Keratinocyte (primary cell): ENCODE measurements around the gene TNFAIP8L3. TPM values are rescaled to one million over a fixed set of nuclear protein-coding genes. Genes with fewer than 3 reads are reported as not detected.

ENCODE experiments used
- DNase-seq: peaks from one replicate; pipeline ENCODE4 v3.0.0-alpha.2; 2011; ENCODE audit warnings: low read depth, missing footprints, low spot score
- FAIRE-seq: peaks from 2 replicates; lab custom pipeline; 2011; peaks lifted over from hg19 to GRCh38; lab: Jason Lieb, UNC
- H2AFZ ChIP-seq: 2 replicates; pipeline ENCODE4 v1.6.0; 2012; ENCODE audit warnings: low read length, control low read depth, inconsistent platforms; ENCODE audit not compliant: control insufficient read depth
- H3K27ac ChIP-seq: 2 replicates; pipeline ENCODE4 v1.5.1; 2011; ENCODE audit warnings: low read length; ENCODE audit not compliant: control insufficient read depth, insufficient read depth
- H3K27me3 ChIP-seq: 3 replicates; pipeline ENCODE4 v1.6.0; 2011; ENCODE audit warnings: low read length; ENCODE audit not compliant: control insufficient read depth, insufficient read depth; ENCODE audit errors: extremely low read depth
- H3K36me3 ChIP-seq, 2 experiments: 2 replicates in 1 of 2; 3 replicates in 1 of 2; pipeline ENCODE4 v1.5.1; 2011; ENCODE audit warnings: low read length in 2 of 2, mild to moderate bottlenecking in 1 of 2; ENCODE audit not compliant: control insufficient read depth in 2 of 2, insufficient read depth in 2 of 2; ENCODE audit errors: extremely low read depth in 1 of 2
- H3K4me1 ChIP-seq: 3 replicates; pipeline ENCODE4 v1.5.1; 2011; ENCODE audit warnings: low read length; ENCODE audit not compliant: control insufficient read depth, insufficient read depth; ENCODE audit errors: extremely low read depth
- H3K4me2 ChIP-seq: 3 replicates; pipeline ENCODE4 v1.6.0; 2011; ENCODE audit warnings: low read depth, low read length; ENCODE audit not compliant: control insufficient read depth, insufficient read depth; ENCODE audit errors: extremely low read depth
- H3K4me3 ChIP-seq, 3 experiments: fragments of 200-600 bp in 1 of 3; sonication (generic) in 1 of 3; 2 replicates in 2 of 3; 3 replicates in 1 of 3; pipeline ENCODE4 v1.5.1; 2011 to 2016; ENCODE audit warnings: low read length in 3 of 3, mild to moderate bottlenecking in 3 of 3, control low read depth in 2 of 3, inconsistent platforms in 1 of 3, low read depth in 1 of 3, mixed read lengths in 1 of 3, mixed run types in 1 of 3, moderate library complexity in 1 of 3; ENCODE audit not compliant: control insufficient read depth in 2 of 3, insufficient read depth in 2 of 3; ENCODE audit errors: extremely low read depth in 1 of 3
- H3K79me2 ChIP-seq: 2 replicates; pipeline ENCODE4 v1.6.0; 2012; ENCODE audit warnings: low read length; ENCODE audit not compliant: control insufficient read depth, insufficient read depth
- H3K9ac ChIP-seq: 3 replicates; pipeline ENCODE4 v1.6.0; 2011; ENCODE audit warnings: low read length; ENCODE audit not compliant: control insufficient read depth, insufficient read depth; ENCODE audit errors: extremely low read depth
- H3K9me1 ChIP-seq: 3 replicates; pipeline ENCODE4 v1.6.0; 2011; ENCODE audit warnings: low read length; ENCODE audit not compliant: control insufficient read depth, insufficient read depth; ENCODE audit errors: extremely low read depth
- H3K9me3 ChIP-seq: 2 replicates; pipeline ENCODE4 v1.5.1; 2012; ENCODE audit warnings: low read depth, low read length; ENCODE audit not compliant: control insufficient read depth
- H4K20me1 ChIP-seq: 3 replicates; pipeline ENCODE4 v1.6.0; 2011; ENCODE audit warnings: low read length; ENCODE audit not compliant: control insufficient read depth, insufficient read depth; ENCODE audit errors: extremely low read depth
- EZH2 ChIP-seq: IDR thresholded peaks from one replicate; pipeline ENCODE4 v1.6.1; 2012; ENCODE audit warnings: inconsistent platforms, mild to moderate bottlenecking, low read length, moderate library complexity
- dilution Hi-C: fragments of 300-500 bp; cut with MboI; formaldehyde crosslinking; loops from one replicate; pipeline ENCODE4 v1.7.0; 2020; ENCODE audit warnings: low sequenced_read_pairs; ENCODE audit not compliant: extremely low pct_ligation_motif_present
- polyA plus RNA-seq, 5 experiments: library from polyadenylated mRNA; depleted of rRNA in 3 of 5; stranded (reverse) in 3 of 5; stranded (forward) in 1 of 5; unstranded in 1 of 5; fragments of >200 nt; gene quantifications; 1 replicate in 1 of 5; 2 replicates in 3 of 5; 3 replicates in 1 of 5; pipeline versions ENCODE4 v1.2.1 to v1.2.3, GENCODE V29; 2011 to 2012; ENCODE audit warnings: missing spikeins in 2 of 5, low read depth in 1 of 5, low replicate concordance in 1 of 5
- TF ChIP-seq, protein P1 (sequence below), 3 experiments: IDR thresholded peaks in 1 of 3; conservative IDR thresholded peaks in 1 of 3; optimal IDR thresholded peaks in 1 of 3; 2 replicates in 2 of 3; 3 replicates in 1 of 3; pipeline versions ENCODE3 to v1.5.1; 2011; ENCODE audit warnings: low read length in 3 of 3, mild to moderate bottlenecking in 3 of 3, moderate library complexity in 2 of 3, control low read depth in 1 of 3, inconsistent platforms in 1 of 3; ENCODE audit not compliant: insufficient read depth in 2 of 3; ENCODE audit errors: extremely low read depth in 1 of 3

The TNFAIP8L3 gene
- polyA plus RNA-seq, 1 donor (not counting 4 experiments of a cell fraction or from before 2014, with no cell fraction given) = 0.51 TPM

DNA sequence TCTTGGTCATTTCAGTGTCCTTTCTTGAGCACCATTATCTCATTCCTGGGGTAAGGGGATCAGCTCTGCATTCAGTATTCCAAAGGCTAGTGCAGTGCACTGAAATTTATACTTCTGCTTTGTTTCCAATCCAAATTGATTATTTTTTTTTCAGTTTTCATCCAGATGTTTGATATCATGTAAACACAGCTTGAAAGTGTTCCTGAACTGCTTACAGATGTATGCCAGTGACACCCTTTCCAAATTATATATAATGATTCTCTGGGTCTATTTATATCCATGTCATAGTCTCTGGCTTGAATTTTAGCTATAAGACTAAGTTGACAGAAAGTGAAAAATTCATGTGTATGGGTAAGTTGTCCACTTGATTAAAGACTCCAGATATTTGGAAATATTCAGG, 11.8 kb upstream of the TNFAIP8L3 start:
- Histone ChIP-seq H3K9me3 (no peaks in the 10 kb centered on the region), H2AFZ (no peak overlapping the region), H3K9ac (no peak overlapping the region), H3K27me3 (peaks cover 5% of the 10 kb centered on the region), H3K36me3 (no peaks in the 10 kb centered on the region), H3K4me3 (no peak overlapping the region), H3K79me2 (no peaks in the 10 kb centered on the region), H3K27ac (no peak overlapping the region), H3K4me2 (no peak overlapping the region), H4K20me1 (no peaks in the 10 kb centered on the region), H3K4me1 (peaks cover 2% of the 10 kb centered on the region), H3K9me1 (no peaks in the 10 kb centered on the region)
- FAIRE-seq (no peak), DNase-seq (no peak)
- dilution Hi-C loops = no loop called here
- TF ChIP-seq, protein P1, sequence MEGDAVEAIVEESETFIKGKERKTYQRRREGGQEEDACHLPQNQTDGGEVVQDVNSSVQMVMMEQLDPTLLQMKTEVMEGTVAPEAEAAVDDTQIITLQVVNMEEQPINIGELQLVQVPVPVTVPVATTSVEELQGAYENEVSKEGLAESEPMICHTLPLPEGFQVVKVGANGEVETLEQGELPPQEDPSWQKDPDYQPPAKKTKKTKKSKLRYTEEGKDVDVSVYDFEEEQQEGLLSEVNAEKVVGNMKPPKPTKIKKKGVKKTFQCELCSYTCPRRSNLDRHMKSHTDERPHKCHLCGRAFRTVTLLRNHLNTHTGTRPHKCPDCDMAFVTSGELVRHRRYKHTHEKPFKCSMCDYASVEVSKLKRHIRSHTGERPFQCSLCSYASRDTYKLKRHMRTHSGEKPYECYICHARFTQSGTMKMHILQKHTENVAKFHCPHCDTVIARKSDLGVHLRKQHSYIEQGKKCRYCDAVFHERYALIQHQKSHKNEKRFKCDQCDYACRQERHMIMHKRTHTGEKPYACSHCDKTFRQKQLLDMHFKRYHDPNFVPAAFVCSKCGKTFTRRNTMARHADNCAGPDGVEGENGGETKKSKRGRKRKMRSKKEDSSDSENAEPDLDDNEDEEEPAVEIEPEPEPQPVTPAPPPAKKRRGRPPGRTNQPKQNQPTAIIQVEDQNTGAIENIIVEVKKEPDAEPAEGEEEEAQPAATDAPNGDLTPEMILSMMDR (optimal IDR thresholded peaks at IDR 0.05 in 1 of 3, IDR thresholded peaks at IDR 0.05 in 1 of 3, conservative IDR thresholded peaks at IDR 0.05 in 1 of 3; ENCODE audit: extremely low read depth in 1 of 3, insufficient read depth in 2 of 3, low read length in 3 of 3) = no peak
- no peak for TF ChIP-seq EZH2

DNA sequence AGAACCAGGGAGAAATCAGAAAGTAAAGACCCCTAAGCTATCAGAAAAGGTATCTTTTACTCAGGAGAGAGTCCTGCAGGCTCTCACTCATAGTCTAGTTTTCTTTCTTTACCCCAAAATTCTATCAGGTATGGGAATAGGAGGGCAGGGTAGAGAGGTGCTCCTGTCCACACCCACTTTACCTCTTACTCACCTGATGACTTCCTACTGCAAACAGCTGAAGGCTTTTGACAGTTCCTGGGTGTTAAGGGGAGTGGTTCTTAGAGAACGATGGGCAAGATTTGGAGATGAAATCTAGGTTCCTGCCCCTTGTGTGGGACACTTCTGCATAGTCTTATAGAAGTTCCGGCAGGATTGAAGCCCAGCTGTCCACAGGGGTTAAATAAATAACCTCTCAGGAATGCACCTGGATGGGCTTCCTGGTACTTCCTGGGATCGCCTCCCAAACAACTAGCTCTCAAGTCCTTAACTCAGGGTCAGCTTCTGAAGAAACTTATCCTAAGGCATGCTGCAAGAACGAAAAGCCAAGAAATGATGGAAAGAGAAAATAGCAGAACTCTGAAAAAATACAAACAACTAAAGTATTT, 10.8 kb upstream of the TNFAIP8L3 start:
- Histone ChIP-seq H3K4me2 (no peak overlapping the region), H3K36me3 (no peaks in the 10 kb centered on the region), H3K9me3 (no peaks in the 10 kb centered on the region), H3K9me1 (no peaks in the 10 kb centered on the region), H3K27ac (no peak overlapping the region), H3K27me3 (peaks cover 5% of the 10 kb centered on the region), H4K20me1 (no peaks in the 10 kb centered on the region), H2AFZ (no peak overlapping the region), H3K4me3 (no peak overlapping the region), H3K4me1 (peaks cover 2% of the 10 kb centered on the region), H3K9ac (no peak overlapping the region), H3K79me2 (no peaks in the 10 kb centered on the region)
- dilution Hi-C loops = no loop called here
- FAIRE-seq (peak; percentile 43), DNase-seq (no peak)
- no peak for TF ChIP-seq EZH2
- TF ChIP-seq, protein P1 (optimal IDR thresholded peaks at IDR 0.05 in 1 of 3, IDR thresholded peaks at IDR 0.05 in 1 of 3, conservative IDR thresholded peaks at IDR 0.05 in 1 of 3; ENCODE audit: extremely low read depth in 1 of 3, insufficient read depth in 2 of 3, low read length in 3 of 3) = no peak
